ENCODE results near the gene FUT9.

FUT9 gene

DNA sequence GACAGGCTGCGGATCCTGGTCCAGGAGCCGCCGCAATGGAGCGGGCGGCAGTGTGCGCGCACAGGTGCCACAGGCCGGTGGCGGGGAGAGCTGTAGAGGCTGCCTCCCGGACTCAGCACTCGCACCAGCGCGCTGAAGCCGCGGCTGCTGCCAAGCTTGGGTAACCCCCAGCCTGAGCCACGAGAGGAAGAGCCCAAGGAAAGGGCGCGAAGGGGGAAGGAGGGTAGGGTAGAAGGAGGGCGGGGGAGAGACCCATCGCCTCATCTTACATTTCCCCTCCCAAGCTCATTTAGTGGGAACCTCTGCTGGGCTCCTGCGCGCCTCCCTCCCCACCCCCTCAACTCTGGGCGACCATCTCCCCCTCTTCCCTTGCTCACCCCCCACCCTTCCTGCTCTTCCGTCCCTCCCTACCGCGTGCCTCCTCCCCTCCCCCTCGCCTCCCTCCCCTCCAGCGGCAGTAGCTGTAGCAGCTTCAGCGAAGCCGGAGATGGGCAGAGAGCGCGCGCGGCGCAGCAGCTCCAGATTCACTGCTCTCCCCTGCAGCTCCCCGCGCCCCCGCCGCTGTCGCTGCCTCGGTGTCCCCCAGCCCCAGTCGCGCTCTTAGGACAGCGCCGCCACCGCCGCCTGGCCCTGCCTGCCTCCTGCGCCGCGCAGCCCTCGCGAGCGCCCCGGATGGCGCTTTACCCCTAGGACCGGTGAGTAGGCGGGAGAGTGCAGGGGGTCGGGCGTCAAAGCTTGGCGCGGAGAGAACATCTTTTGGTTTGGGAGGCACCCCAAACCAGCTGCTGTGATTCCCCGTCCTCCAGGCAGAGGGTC, at the start of gene FUT9:
TSS of gene FUT9 (plus strand) at position 457 of the 816 bp plus-strand sequence. CDS start 187,182 bp downstream, outside the sequence.
- DNase-seq (ENCODE audit: low spot score): peak; percentile 78

- no peak for DNase-seq (ENCODE audit: low spot score)
Observed at GRCh38 chr6:95967594-95967993, 48.2 kb upstream of the FUT9 start.

- DNase-seq (ENCODE audit: low spot score): no peak
Observed at GRCh38 chr6:95973976-95974375, 41.8 kb upstream of the FUT9 start.

DNA sequence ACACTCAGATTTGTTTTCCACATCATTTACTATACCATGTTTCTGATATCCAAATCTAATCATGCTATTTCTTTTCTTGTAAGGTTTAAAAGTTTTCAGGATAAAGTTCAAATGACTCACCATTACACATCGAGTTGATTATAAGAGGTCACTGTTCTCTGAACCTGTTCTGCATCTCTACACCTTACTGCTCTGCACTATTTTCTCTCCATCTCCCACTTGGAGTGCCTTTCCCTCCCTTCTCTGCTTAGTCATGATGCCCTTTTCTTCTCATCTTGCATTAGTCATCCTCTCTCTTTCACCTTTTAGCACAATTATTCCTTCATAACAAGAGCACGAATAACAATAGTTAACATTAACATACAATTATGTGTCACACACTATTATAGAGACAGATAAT, 37.5 kb upstream of the FUT9 start:
- DNase-seq (ENCODE audit: low spot score): no peak

DNA sequence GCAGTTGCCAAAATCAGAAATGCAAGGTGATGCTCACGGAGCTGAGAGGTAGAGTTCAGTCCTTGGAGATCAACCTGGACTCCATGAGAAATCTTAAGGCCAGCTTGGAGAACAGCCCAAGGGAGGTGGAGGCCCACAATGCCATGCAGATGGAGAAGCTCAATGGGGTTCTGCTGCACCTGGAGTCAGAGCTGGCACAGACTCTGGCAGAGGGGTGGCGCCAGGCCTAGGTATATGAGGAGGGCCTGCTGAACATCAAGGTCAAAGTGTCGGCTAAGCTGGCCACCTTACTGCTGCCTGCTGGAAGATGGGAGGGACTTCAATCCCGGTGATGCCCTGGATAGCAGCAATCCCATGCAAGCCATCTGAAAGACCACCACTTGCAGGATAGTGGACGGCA, 23.9 kb upstream of the FUT9 start:
- no peak for DNase-seq (ENCODE audit: low spot score)

DNA sequence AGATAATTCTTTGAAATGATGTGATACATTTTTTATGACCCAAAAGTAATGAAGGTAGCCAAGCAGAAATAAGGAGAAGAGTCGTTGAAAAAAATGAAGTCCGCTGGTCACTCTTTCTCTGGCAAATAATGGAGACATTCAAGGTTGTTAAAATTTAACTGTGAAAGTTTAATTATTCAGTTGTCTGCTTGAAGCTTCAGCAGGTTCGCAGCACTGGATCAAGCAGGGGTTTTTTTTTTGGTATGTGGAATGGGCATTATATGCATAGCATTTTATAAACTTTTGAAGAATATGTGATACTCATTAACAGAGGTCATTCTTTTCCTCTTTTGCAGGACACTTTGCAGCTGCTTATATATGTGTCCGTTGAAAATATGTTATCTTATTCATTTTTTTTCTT, 21.6 kb upstream of the FUT9 start:
- no peak for DNase-seq (ENCODE audit: low spot score)

- no peak for DNase-seq (ENCODE audit: low spot score)
Observed at GRCh38 chr6:95998133-95998532, 17.6 kb upstream of the FUT9 start.

GRCh38 chr6:96001891-96002575, 13.7 kb upstream of the FUT9 start:
- no peak for DNase-seq (ENCODE audit: low spot score)

- DNase-seq (ENCODE audit: low spot score): no peak
Observed at GRCh38 chr6:96002576-96002910, 13.2 kb upstream of the FUT9 start.

DNA sequence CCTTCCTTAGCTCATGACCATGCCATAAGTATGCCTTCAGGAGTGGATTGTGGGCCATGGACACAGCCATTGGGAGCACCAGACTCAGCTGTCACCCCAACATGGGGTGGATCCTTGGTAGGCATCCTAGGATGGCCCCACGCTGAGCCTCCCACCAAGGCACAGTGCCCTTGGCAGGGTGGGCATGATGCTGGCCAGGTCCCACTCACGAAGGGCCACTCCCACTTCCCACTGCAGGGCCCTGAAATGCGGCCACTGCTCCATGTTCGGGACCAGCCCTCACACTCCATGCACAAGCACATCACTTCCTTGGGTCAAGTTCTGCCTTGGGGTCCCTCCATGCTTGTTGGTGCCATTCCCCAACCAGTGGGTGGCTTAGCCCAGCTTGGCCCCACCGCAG, 12.9 kb upstream of the FUT9 start:
- no peak for DNase-seq (ENCODE audit: low spot score)

GRCh38 chr6:96007663-96008062, 8.1 kb upstream of the FUT9 start:
- no peak for DNase-seq (ENCODE audit: low spot score)

DNA sequence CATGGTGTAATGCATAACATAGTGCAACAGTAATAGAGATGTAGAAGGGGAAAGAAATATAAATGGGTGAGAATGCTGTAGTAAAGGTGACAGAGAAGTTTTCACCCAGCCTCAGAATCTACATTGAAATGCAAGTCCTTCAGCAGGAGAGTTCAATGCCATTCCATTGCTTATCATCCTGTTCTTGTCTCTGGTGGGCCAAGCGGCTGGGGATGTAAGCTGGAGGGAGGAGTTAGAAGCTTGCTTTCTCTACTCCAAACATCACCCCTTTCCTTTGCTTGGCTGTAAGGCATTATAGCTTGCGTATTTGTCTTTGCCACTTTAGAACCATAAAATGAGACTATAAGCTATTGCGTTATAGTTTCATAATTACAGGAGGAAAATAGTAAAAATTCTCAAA, 2.2 kb upstream of the FUT9 start:
- no peak for DNase-seq (ENCODE audit: low spot score)

GRCh38 chr6:96014846-96015517, 792 bp upstream of the FUT9 start:
- DNase-seq (ENCODE audit: low spot score): no peak

DNA sequence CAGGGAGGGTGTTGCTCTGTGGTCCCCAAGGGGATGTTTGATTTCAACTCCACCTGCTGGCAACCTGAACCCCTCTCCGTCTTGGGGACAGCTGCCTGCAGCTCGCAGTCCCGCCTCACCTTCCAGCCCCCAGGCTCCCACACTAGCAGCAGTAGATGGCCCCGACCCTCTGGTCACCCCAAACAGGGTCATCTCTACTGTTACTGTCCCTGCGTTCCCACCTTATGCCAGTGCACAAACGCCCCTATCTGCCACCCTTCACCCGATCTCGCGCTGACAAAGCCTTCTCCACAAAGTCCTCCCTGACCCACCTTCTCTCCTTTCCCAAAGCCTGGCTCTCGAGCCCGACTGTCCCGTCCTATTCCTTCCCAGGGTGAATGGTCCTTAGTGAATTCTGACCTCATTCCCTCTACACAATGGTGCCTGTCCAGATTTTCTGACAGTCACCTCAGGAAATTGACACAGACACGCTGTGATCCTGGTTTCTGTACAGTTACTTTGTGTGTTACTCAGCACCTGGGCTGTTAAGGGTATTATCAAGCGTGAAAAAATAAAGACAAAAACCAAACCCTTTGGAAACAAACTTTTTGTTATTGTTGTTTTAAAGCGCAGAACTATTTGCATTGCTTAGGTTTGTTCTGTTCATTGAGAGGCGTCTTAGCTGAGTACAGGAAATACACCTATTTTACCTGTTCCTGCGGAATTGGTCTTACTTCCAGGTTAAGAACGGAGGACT, 728 bp downstream of the FUT9 start:
- DNase-seq (ENCODE audit: low spot score): no peak

GRCh38 chr6:96017070-96017359, 1.2 kb downstream of the FUT9 start:
- no peak for DNase-seq (ENCODE audit: low spot score)

- DNase-seq (ENCODE audit: low spot score): no peak
Observed at GRCh38 chr6:96022225-96022624, 6.5 kb downstream of the FUT9 start.

GRCh38 chr6:96032661-96033060, 16.9 kb downstream of the FUT9 start:
- no peak for DNase-seq (ENCODE audit: low spot score)

- no peak for DNase-seq (ENCODE audit: low spot score)
Observed at GRCh38 chr6:96051555-96051954, 35.8 kb downstream of the FUT9 start.

DNA sequence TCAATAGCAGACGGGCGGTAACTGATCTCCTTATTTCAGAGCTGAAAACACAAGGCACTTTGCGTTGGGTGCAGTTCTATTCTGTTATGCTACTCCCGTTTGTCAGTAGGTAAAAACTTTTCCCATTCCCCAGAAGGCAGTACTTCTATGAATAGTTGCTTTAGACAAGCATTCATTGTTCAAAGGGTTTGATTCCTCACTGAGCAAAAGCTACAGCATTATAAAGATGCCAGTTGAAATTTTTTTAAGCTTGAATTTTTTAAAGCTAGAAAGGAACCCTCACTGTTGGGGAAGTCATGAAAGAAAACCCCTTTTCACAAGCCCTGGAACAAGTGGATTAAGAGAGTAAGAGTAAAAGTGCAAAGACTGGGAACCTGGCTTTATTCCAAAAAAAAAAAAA, 42.3 kb downstream of the FUT9 start:
- DNase-seq (ENCODE audit: low spot score): no peak

GRCh38 chr6:96059586-96059985, 43.8 kb downstream of the FUT9 start:
- no peak for DNase-seq (ENCODE audit: low spot score)

GRCh38 chr6:96060249-96060648, 44.5 kb downstream of the FUT9 start:
- DNase-seq (ENCODE audit: low spot score): no peak

GRCh38 chr6:96065213-96065612, 49.4 kb downstream of the FUT9 start:
- no peak for DNase-seq (ENCODE audit: low spot score)

DNA sequence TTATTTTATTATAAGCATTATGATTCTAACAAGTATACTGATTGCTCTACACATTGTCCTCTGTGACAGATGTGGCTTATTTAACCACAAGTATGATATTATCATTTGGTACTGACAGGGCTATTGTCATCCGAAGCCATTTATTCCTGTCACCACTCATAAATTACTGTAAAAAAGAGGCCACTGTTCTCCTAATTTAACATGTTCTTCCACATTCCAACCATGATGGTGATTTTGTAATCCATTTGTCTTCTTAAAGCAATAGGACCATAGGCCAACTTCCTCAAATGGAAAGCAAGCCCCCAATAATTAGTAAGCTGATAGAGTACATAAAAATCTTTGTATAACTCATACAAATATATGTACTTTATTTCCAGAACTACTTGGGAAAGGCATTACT, 50.6 kb downstream of the FUT9 start:
- DNase-seq (ENCODE audit: low spot score): no peak
